ENCODE data around the gene LMO7.

- TF ChIP-seq, protein P1, sequence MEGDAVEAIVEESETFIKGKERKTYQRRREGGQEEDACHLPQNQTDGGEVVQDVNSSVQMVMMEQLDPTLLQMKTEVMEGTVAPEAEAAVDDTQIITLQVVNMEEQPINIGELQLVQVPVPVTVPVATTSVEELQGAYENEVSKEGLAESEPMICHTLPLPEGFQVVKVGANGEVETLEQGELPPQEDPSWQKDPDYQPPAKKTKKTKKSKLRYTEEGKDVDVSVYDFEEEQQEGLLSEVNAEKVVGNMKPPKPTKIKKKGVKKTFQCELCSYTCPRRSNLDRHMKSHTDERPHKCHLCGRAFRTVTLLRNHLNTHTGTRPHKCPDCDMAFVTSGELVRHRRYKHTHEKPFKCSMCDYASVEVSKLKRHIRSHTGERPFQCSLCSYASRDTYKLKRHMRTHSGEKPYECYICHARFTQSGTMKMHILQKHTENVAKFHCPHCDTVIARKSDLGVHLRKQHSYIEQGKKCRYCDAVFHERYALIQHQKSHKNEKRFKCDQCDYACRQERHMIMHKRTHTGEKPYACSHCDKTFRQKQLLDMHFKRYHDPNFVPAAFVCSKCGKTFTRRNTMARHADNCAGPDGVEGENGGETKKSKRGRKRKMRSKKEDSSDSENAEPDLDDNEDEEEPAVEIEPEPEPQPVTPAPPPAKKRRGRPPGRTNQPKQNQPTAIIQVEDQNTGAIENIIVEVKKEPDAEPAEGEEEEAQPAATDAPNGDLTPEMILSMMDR (IDR thresholded peaks at IDR 0.05; ENCODE audit: low read depth, low read length, missing input control) = no peak
- no peak for TF ChIP-seq GABPA (IDR thresholded peaks at IDR 0.05 in 1 of 2, conservative IDR thresholded peaks at IDR 0.05 in 1 of 2)
- no peak for TF ChIP-seq TAF1 (conservative IDR thresholded peaks at IDR 0.05)
- no peak for TF ChIP-seq SP1 (IDR thresholded peaks at IDR 0.05)
- no peak for TF ChIP-seq EGR1 (IDR thresholded peaks at IDR 0.05; ENCODE audit: low read depth in 2 of 2)
- TF ChIP-seq MAX (IDR thresholded peaks at IDR 0.05) = no peak
- TF ChIP-seq RXRA (IDR thresholded peaks at IDR 0.05) = no peak
- TF ChIP-seq ATF3 (IDR thresholded peaks at IDR 0.05) = no peak
- no peak for TF ChIP-seq RAD21 (IDR thresholded peaks at IDR 0.05)
- TF ChIP-seq, protein P2, sequence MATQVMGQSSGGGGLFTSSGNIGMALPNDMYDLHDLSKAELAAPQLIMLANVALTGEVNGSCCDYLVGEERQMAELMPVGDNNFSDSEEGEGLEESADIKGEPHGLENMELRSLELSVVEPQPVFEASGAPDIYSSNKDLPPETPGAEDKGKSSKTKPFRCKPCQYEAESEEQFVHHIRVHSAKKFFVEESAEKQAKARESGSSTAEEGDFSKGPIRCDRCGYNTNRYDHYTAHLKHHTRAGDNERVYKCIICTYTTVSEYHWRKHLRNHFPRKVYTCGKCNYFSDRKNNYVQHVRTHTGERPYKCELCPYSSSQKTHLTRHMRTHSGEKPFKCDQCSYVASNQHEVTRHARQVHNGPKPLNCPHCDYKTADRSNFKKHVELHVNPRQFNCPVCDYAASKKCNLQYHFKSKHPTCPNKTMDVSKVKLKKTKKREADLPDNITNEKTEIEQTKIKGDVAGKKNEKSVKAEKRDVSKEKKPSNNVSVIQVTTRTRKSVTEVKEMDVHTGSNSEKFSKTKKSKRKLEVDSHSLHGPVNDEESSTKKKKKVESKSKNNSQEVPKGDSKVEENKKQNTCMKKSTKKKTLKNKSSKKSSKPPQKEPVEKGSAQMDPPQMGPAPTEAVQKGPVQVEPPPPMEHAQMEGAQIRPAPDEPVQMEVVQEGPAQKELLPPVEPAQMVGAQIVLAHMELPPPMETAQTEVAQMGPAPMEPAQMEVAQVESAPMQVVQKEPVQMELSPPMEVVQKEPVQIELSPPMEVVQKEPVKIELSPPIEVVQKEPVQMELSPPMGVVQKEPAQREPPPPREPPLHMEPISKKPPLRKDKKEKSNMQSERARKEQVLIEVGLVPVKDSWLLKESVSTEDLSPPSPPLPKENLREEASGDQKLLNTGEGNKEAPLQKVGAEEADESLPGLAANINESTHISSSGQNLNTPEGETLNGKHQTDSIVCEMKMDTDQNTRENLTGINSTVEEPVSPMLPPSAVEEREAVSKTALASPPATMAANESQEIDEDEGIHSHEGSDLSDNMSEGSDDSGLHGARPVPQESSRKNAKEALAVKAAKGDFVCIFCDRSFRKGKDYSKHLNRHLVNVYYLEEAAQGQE (IDR thresholded peaks at IDR 0.05) = no peak
- no peak for TF ChIP-seq JUND (IDR thresholded peaks at IDR 0.05)
- TF ChIP-seq HNF4G (IDR thresholded peaks at IDR 0.05) = no peak
These were observed 67.6 kb downstream of the LMO7 start for GRCh38 chr13:75703769-75704168.
